Stimulated activated CD8-positive, alpha-beta memory T cell treated with anti-CD3 and anti-CD28 coated beads, Interleukin-4, amount 100 ng/mL, for 4 hours (primary cell): Measurements from ENCODE around the gene CCR1.
"Not testable (repeated sequence)": the region's sequence is repeated elsewhere in the genome, so short reads cannot be mapped to it uniquely, and the experiment has no call there.

Source experiments
- DNase-seq, 2 donors: peaks; one replicate each; pipeline ENCODE4 v3.0.0-alpha.2; 2020; ENCODE audit warnings: low read depth in 2 of 2, low spot score in 1 of 2

CCR1 gene

GRCh38 chr3:46184469-46184868 lies 23.6 kb downstream of the CCR1 start:
- no peak for DNase-seq

- DNase-seq: no peak
Measured at GRCh38 chr3:46183330-46183729, 24.8 kb downstream of the CCR1 start.

- no peak for DNase-seq
Measured at GRCh38 chr3:46168583-46169345, 39.3 kb downstream of the CCR1 start.

- DNase-seq: no peak
Measured at GRCh38 chr3:46163556-46164041, 44.5 kb downstream of the CCR1 start.

- no peak for DNase-seq
Measured at GRCh38 chr3:46162975-46163555, 45.0 kb downstream of the CCR1 start.

GRCh38 chr3:46157685-46158084 lies 50.4 kb downstream of the CCR1 start:
- DNase-seq: not testable (repeated sequence)

GRCh38 chr3:46154311-46154710 lies 53.8 kb downstream of the CCR1 start:
- no peak for DNase-seq
